ENCODE data around the gene TRAM2. TPM values are rescaled to one million over a fixed set of nuclear protein-coding genes. Genes with fewer than 3 reads are reported as not detected.

The TRAM2 gene
- total and polyA plus RNA-seq, 8 donors: 1.9 to 11.2 (median 5.0) TPM

DNA sequence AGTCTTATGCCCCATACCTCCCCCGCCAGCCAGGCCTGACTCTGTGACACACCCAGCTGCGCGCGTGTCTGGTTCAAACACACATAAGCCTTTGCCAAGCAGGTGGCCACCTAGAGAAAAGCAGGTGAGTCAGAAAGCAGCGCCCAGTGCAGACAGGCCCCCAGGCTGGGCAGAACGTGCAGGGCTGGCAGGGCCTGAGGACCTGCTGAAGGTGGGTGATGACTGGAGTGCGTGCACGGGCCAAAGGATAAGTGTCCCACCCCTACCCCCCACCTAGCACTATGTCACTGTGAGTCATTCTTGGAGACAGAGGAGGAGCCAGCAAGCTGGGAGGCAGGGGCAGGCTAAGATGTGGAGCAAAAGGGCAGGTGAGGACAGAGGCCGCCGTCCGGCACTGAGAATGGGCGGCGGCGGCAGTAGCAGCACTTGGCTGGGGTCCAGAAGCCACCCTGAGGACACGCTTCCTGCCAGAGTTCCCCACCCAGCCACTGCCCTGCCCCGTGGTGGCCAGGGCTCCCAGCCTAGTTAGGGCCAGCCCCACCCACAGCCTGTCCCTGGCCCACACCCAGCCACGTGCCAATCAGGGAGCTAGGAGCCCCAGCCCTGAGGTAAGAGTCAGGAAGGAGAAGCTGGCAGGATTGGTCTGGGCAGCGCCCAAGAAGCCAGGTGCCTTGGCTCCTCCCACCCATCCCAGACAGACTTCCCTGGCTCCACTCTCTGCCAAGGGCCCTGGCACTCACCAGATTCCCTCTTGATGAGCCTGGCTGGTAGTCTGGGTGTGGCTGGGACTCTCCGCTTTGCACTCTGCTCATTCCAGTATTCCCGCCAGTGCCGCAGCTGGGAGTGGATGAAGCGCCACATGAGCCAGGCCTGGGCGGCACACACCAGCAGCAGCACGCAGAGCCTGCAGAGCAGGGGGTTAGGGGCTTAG, 72.7 kb downstream of the TRAM2 start:
- peak overlapping the region in 2 of 4 donors; percentile 10 to 23 for H3K4me3 ChIP-seq
- peak overlapping the region; percentile 62 to 81 (median 75) for H3K27ac ChIP-seq
- H3K36me3 ChIP-seq: peaks cover 0 to 2% (median 0%) of the 10 kb centered on the region in 3 donors

DNA sequence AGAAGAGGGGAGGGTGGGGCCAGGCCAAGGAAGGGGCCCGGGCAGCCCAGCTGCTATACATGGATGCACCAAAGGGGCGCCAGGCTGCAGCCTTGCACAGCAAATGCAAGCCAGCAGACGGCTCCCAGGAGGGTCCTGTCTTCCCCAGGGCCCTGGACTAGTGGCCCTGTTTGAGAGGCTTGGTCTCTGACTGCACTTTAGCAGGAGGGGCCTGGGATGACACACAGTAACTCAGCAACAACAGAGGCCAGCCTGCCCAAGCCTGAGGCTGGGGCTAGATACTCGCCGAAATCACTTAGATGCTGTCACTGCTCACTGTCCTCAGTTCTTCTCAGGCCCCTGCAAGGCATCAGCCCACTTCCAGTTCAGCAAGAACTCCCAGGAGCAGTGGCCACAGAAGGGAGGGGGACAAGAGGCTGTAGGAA, 73.5 kb downstream of the TRAM2 start:
- no peak for FAIRE-seq
- WGBS, 2 donors: 85 to 88% methylated on average over 5 of the region's 5 CpGs
- TF ChIP-seq, protein P1, sequence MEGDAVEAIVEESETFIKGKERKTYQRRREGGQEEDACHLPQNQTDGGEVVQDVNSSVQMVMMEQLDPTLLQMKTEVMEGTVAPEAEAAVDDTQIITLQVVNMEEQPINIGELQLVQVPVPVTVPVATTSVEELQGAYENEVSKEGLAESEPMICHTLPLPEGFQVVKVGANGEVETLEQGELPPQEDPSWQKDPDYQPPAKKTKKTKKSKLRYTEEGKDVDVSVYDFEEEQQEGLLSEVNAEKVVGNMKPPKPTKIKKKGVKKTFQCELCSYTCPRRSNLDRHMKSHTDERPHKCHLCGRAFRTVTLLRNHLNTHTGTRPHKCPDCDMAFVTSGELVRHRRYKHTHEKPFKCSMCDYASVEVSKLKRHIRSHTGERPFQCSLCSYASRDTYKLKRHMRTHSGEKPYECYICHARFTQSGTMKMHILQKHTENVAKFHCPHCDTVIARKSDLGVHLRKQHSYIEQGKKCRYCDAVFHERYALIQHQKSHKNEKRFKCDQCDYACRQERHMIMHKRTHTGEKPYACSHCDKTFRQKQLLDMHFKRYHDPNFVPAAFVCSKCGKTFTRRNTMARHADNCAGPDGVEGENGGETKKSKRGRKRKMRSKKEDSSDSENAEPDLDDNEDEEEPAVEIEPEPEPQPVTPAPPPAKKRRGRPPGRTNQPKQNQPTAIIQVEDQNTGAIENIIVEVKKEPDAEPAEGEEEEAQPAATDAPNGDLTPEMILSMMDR (IDR thresholded peaks at IDR 0.05): no peak
- ATAC-seq: no peak
- H3K27me3 ChIP-seq: no peaks in the 10 kb centered on the region
- H3K27ac ChIP-seq: peak overlapping the region; percentile 62 to 81 (median 75)
- DNase-seq: peak in 1 of 6 donors; percentile 29
- H3K36me3 ChIP-seq: no peaks in the 10 kb centered on the region
- no peak overlapping the region for H3K4me3 ChIP-seq
- no peaks in the 10 kb centered on the region for H3K9me3 ChIP-seq
- intact Hi-C loops (cut with DNase I): no loop called here
- H3K4me1 ChIP-seq: peaks cover 0 to 12% (median 0%) of the 10 kb centered on the region in 3 donors

More for the DNA sequence above, 72.7 kb downstream of the TRAM2 start:
- 20 to 22% methylated on average over 24 of the region's 24 CpGs for WGBS, 2 donors
- TF ChIP-seq, protein P1 (IDR thresholded peaks at IDR 0.05): no peak
- intact Hi-C loops (cut with DNase I): no loop called here
- DNase-seq: peak; percentile 88 to 95 (median 94)
- FAIRE-seq: no peak
- Histone ChIP-seq H3K4me1 (peaks cover 0 to 12% (median 0%) of the 10 kb centered on the region in 3 donors), H3K9me3 (no peaks in the 10 kb centered on the region), H3K27me3 (no peaks in the 10 kb centered on the region)
- ATAC-seq: peak; percentile 94 to 96 (median 94)

DNA sequence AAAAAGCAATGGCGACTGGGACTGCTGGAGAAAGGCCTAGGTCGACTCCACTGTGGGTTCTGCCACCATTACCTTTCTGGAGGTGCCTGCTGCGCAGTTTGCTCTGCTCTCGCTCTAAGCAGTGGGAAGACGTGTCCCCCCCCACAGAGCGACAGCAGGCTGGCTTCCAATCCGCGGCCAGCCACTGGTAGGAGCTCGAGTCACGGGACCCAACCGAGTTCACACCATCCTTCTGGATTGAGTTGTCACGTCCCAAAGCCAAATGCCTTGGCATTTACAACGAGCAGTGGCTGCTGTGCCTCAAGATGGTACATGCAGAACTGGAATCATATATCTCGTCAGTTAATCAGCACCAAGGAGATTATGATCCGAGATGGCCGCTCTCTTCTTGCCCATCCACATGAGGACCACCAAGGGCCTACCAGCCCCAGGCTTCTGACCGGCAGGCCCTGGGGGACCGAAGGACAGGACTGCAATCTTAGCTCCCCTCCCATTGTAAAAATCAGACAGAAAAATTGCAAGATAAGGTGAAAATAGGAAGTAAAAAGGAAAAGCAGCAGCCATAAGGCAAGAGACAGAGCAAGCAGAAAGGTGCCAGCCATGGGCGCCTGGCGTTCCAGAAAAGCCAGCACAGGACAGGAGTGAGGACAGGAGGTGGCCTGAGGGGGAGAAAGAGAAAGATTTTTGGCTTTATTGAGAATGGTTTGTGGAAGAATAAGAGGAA, 74.4 kb downstream of the TRAM2 start:
- FAIRE-seq (no peak), ATAC-seq (no peak), DNase-seq (no peak)
- H3K9me3 ChIP-seq: no peaks in the 10 kb centered on the region
- no peak overlapping the region for H3K4me3 ChIP-seq
- 86 to 91% methylated on average over 20 of the region's 20 CpGs for WGBS, 2 donors
- H3K27me3 ChIP-seq: no peaks in the 10 kb centered on the region
- H3K36me3 ChIP-seq: no peaks in the 10 kb centered on the region
- peaks cover 0 to 12% (median 0%) of the 10 kb centered on the region in 3 donors for H3K4me1 ChIP-seq
- H3K27ac ChIP-seq: no peak overlapping the region
- intact Hi-C loops (cut with DNase I): no loop called here
- TF ChIP-seq, protein P1 (IDR thresholded peaks at IDR 0.05): no peak

DNA sequence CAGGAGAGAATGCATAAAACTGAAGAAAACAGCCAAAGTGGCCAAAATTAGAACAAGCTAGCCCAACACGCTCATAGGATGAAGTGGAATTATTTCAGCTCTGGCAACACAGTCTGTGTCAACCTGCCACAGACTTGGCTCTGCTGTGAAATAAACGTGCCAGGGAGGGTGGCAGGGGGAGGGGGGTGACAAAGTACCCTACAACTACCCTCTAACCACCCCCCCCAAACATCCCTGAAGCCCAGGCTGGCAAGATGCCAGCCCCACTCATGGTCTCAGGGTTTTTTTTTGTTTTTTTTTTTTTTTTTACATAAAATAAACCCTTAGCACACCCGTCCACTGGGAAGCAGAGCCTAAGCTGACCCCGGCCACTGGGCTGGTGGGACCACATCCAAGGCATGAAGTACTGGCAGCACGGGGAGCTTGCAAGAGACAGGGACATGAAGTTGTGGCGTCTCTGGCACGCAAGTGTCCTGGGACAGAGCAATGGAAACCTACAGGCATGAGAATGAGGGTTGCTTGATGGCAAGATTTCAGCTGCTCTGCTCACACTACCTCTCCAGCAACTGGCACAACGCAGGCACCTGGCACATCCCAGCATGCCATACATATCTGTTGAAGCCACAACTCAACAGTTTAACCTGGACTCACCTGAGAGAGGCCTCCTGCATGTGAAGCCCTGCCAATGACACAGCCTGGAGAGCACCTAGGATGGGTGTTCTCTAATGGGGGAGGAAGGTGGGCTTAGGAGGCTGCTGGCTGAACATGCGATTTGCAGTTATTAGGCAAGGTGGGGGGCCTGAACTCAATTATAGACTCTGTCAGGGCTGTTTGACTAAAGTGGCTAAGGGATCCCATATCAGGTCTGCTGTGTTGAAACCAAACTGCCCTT, 76.4 kb downstream of the TRAM2 start:
- intact Hi-C loops (cut with DNase I): no loop called here
- Histone ChIP-seq H3K9me3 (no peaks in the 10 kb centered on the region), H3K27me3 (no peaks in the 10 kb centered on the region), H3K27ac (no peak overlapping the region), H3K36me3 (no peaks in the 10 kb centered on the region), H3K4me3 (no peak overlapping the region), H3K4me1 (peaks cover 0 to 12% (median 0%) of the 10 kb centered on the region in 3 donors)
- 78 to 85% methylated on average over 9 of the region's 9 CpGs for WGBS, 2 donors
- FAIRE-seq: no peak
- TF ChIP-seq, protein P1 (IDR thresholded peaks at IDR 0.05): no peak
- no peak for ATAC-seq
- DNase-seq: no peak
